HUES48 (cell line): ENCODE results near the gene FAM193A.
"Not testable (repeated sequence)": the region's sequence is repeated elsewhere in the genome, so short reads cannot be mapped to it uniquely, and the experiment has no call there.

Experiments
- H3K27ac ChIP-seq: one replicate; pipeline ENCODE4 v1.7.0; 2013; ENCODE audit warnings: low read depth, low read length, inconsistent platforms
- H3K27me3 ChIP-seq: 2 replicates; pipeline ENCODE4 v1.6.1; 2013; ENCODE audit warnings: mild to moderate bottlenecking, low read length; ENCODE audit not compliant: control insufficient read depth, insufficient read depth
- H3K36me3 ChIP-seq: 2 replicates; pipeline ENCODE4 v1.6.1; 2013; ENCODE audit warnings: low read length; ENCODE audit not compliant: control insufficient read depth, insufficient read depth
- H3K4me1 ChIP-seq: 2 replicates; pipeline ENCODE4 v1.6.1; 2013; ENCODE audit warnings: mild to moderate bottlenecking, low read length; ENCODE audit not compliant: control insufficient read depth, insufficient read depth
- H3K4me3 ChIP-seq: 2 replicates; pipeline ENCODE4 v1.5.1; 2013; ENCODE audit warnings: mild to moderate bottlenecking, low read depth, low read length
- H3K9ac ChIP-seq: 2 replicates; pipeline ENCODE4 v1.6.1; 2013; ENCODE audit warnings: mild to moderate bottlenecking, low read depth, low read length, moderate library complexity
- H3K9me3 ChIP-seq: 2 replicates; pipeline ENCODE4 v1.6.1; 2013; ENCODE audit warnings: low read length; ENCODE audit not compliant: control insufficient read depth, insufficient read depth

FAM193A gene

GRCh38 chr4:2765832-2766526 lies 229.5 kb downstream of the FAM193A start:
- no peak overlapping the region for H3K27ac ChIP-seq
- H3K9me3 ChIP-seq = no peaks in the 10 kb centered on the region
- no peak overlapping the region for H3K9ac ChIP-seq
- H3K36me3 ChIP-seq = no peaks in the 10 kb centered on the region
- no peak overlapping the region for H3K4me3 ChIP-seq
- peaks cover 8% of the 10 kb centered on the region for H3K4me1 ChIP-seq
- no peaks in the 10 kb centered on the region for H3K27me3 ChIP-seq

- Histone ChIP-seq H3K36me3 (no peaks in the 10 kb centered on the region), H3K4me3 (no peak overlapping the region), H3K4me1 (peaks cover 3% of the 10 kb centered on the region), H3K9me3 (no peaks in the 10 kb centered on the region), H3K27me3 (no peaks in the 10 kb centered on the region), H3K9ac (no peak overlapping the region), H3K27ac (no peak overlapping the region)
Measured at GRCh38 chr4:2767046-2767704, 230.7 kb downstream of the FAM193A start.

DNA sequence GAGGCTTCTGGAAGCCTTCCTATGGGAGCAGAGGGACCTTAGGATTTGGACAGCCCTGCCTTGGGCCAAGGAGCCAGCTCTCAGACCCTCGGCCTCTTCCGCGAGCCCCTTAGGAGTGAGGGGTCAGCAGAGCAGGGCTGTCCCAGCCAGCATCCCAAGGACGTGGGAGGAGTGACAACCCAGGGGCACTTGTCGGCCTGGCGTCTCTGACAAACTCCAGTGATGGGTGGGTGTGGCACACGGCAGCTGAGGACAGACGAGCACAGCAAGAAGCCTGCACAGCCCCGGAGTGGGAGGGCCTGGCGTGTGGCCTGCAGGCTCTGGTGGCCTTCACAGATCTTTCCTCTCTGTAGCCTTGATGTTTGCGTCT lies 231.2 kb downstream of the FAM193A start:
- H3K36me3 ChIP-seq = no peaks in the 10 kb centered on the region
- H3K4me1 ChIP-seq = peaks cover 3% of the 10 kb centered on the region
- no peak overlapping the region for H3K27ac ChIP-seq
- no peaks in the 10 kb centered on the region for H3K27me3 ChIP-seq
- no peaks in the 10 kb centered on the region for H3K9me3 ChIP-seq
- H3K9ac ChIP-seq = no peak overlapping the region
- H3K4me3 ChIP-seq = no peak overlapping the region

- Histone ChIP-seq H3K9ac (no peak overlapping the region), H3K4me1 (peaks cover 3% of the 10 kb centered on the region), H3K36me3 (no peaks in the 10 kb centered on the region), H3K27me3 (no peaks in the 10 kb centered on the region), H3K4me3 (no peak overlapping the region), H3K27ac (no peak overlapping the region), H3K9me3 (no peaks in the 10 kb centered on the region)
Measured at GRCh38 chr4:2768124-2768523, 231.7 kb downstream of the FAM193A start.

GRCh38 chr4:2768921-2769336 lies 232.5 kb downstream of the FAM193A start:
- no peak overlapping the region for H3K27ac ChIP-seq
- no peak overlapping the region for H3K9ac ChIP-seq
- H3K9me3 ChIP-seq = no peaks in the 10 kb centered on the region
- no peaks in the 10 kb centered on the region for H3K27me3 ChIP-seq
- no peaks in the 10 kb centered on the region for H3K36me3 ChIP-seq
- peaks cover 3% of the 10 kb centered on the region; the same call in 1 of the 2 replicates for H3K4me1 ChIP-seq
- no peak overlapping the region for H3K4me3 ChIP-seq

DNA sequence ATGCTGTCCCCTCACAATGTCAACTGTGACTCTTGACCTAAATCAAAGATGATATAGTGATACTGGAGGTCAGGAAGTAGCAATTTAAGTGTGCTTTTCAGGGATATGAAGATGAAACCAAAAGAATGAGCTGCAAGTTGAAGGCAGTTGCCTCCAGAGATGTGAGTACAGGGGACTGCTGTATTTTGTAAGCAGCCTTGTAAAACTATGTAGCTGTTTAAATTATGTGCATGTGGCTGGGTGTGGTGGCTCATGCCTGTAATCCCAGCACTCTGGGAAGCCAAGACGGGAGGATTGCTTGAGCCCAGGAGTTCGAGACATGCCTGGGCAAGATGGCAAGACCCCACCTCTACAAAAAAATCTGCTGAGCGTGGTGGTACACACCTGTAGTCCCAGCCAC lies 234.8 kb downstream of the FAM193A start:
- Histone ChIP-seq H3K4me3 (no peak overlapping the region), H3K36me3 (no peaks in the 10 kb centered on the region), H3K27ac (no peak overlapping the region)

GRCh38 chr4:2780643-2781042 lies 244.2 kb downstream of the FAM193A start:
- H3K9me3 ChIP-seq, H3K27ac ChIP-seq, H3K4me1 ChIP-seq, H3K9ac ChIP-seq, H3K4me3 ChIP-seq, H3K27me3 ChIP-seq, H3K36me3 ChIP-seq: not testable (repeated sequence)

More for the DNA sequence above, 234.8 kb downstream of the FAM193A start:
- no peaks in the 10 kb centered on the region for H3K9me3 ChIP-seq
- no peak overlapping the region for H3K9ac ChIP-seq
- no peaks in the 10 kb centered on the region for H3K27me3 ChIP-seq
- H3K4me1 ChIP-seq = peaks cover 3% of the 10 kb centered on the region; the same call in 1 of the 2 replicates

DNA sequence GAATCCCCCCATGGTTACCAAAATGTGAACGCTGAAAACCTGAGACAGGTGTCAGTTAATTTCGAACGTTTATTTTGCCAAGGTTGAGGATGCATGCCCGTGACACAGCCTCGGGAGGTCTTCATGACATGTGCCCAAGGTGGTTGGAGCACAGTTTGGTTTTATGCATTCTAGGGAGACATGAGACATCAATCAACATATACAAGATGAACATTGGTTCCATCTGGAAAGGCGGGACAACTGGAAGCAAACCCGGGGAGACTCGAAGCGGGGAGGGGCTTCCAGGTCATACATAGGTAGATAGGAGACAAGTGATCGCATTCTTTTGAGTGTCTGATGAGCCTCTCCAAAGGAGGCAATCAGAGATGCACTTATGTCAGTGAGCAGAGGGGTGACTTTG lies 245.5 kb downstream of the FAM193A start:
- no peak overlapping the region for H3K9ac ChIP-seq
- H3K27ac ChIP-seq = no peak overlapping the region

More for the DNA sequence above, 245.5 kb downstream of the FAM193A start:
- H3K36me3 ChIP-seq = no peaks in the 10 kb centered on the region
- peaks cover 9% of the 10 kb centered on the region for H3K4me1 ChIP-seq
- no peaks in the 10 kb centered on the region for H3K9me3 ChIP-seq
- no peak overlapping the region for H3K4me3 ChIP-seq
- H3K27me3 ChIP-seq = no peaks in the 10 kb centered on the region
